ENCODE measurements around the gene SNAP29. TPM values are rescaled to one million over a fixed set of nuclear protein-coding genes. Genes with fewer than 3 reads are reported as not detected.

SNAP29 gene
- total and polyA plus RNA-seq, 2 experiments from 2014 or later: 8.2 to 22.9 TPM

DNA sequence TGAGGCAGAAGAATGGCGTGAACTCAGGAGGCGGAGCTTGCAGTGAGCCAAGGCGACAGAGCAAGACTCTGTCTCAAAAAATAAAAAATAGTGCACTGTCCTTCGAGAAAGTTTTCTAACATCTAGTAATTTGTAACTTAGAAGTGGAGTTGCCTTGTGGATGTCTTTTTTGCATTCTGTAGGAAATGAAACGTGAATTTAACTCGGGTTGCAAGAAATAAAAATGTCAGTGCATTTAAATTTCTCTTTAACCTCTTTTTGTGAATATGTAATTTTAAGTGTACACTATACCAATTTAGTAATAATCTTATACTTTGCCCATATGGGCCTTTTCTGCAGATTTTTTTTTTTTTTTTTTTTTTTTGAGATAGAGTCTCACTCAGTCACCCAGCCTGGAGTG lies 32.2 kb downstream of the SNAP29 start:
- H3K4me1 ChIP-seq (ENCODE audit: insufficient read depth): no peaks in the 10 kb centered on the region
- Mint-ChIP-seq H3K4me3 (no peak overlapping the region), H3K4me1 (no peaks in the 10 kb centered on the region), H3K27ac (no peak overlapping the region), H3K9me3 (no peaks in the 10 kb centered on the region), H3K27me3 (ENCODE audit: insufficient read depth, low read depth, poor library complexity) (peaks cover 10% of the 10 kb centered on the region), H3K36me3 (ENCODE audit: low read depth) (peaks cover 10% of the 10 kb centered on the region; the same call in 2 of the 3 replicates)
- H3F3A ChIP-seq (replicated peaks; ENCODE audit: low read depth): no peaks in the 10 kb centered on the region
- no peaks in the 10 kb centered on the region; the same call in 1 of the 2 replicates for H3K36me3 ChIP-seq (ENCODE audit: insufficient read depth)
- no peak overlapping the region for H3K4me2 ChIP-seq
- no peaks in the 10 kb centered on the region; the same call in 1 of the 2 replicates for H4K20me1 ChIP-seq (replicated peaks; ENCODE audit: insufficient read depth)
- H3K27me3 ChIP-seq (ENCODE audit: insufficient read depth): no peaks in the 10 kb centered on the region
- ATAC-seq (no peak), DNase-seq (ENCODE audit: low spot score) (no peak)
- no peaks in the 10 kb centered on the region for H3K79me2 ChIP-seq (replicated peaks; ENCODE audit: insufficient read depth)
- TF ChIP-seq POLR2AphosphoS5 (IDR thresholded peaks at IDR 0.05; ENCODE audit: low read depth): no peak
- no peak for TF ChIP-seq CREB1 (CRISPR knock-in tag; IDR thresholded peaks at IDR 0.05; ENCODE audit: low read depth)
- TF ChIP-seq EZH2phosphoT487 (IDR thresholded peaks at IDR 0.05; ENCODE audit: unreplicated experiment): no peak
- TF ChIP-seq ZNF114 (CRISPR knock-in tag; IDR thresholded peaks at IDR 0.05): no peak
- TF ChIP-seq JUNB (IDR thresholded peaks at IDR 0.05; ENCODE audit: unreplicated experiment): no peak
- TF ChIP-seq ZNF331 (CRISPR knock-in tag; IDR thresholded peaks at IDR 0.05; ENCODE audit: low read depth): no peak
- TF ChIP-seq CTCF (conservative IDR thresholded peaks at IDR 0.05; ENCODE audit: low read depth in 2 of 2): no peak
- TF ChIP-seq, protein P1, sequence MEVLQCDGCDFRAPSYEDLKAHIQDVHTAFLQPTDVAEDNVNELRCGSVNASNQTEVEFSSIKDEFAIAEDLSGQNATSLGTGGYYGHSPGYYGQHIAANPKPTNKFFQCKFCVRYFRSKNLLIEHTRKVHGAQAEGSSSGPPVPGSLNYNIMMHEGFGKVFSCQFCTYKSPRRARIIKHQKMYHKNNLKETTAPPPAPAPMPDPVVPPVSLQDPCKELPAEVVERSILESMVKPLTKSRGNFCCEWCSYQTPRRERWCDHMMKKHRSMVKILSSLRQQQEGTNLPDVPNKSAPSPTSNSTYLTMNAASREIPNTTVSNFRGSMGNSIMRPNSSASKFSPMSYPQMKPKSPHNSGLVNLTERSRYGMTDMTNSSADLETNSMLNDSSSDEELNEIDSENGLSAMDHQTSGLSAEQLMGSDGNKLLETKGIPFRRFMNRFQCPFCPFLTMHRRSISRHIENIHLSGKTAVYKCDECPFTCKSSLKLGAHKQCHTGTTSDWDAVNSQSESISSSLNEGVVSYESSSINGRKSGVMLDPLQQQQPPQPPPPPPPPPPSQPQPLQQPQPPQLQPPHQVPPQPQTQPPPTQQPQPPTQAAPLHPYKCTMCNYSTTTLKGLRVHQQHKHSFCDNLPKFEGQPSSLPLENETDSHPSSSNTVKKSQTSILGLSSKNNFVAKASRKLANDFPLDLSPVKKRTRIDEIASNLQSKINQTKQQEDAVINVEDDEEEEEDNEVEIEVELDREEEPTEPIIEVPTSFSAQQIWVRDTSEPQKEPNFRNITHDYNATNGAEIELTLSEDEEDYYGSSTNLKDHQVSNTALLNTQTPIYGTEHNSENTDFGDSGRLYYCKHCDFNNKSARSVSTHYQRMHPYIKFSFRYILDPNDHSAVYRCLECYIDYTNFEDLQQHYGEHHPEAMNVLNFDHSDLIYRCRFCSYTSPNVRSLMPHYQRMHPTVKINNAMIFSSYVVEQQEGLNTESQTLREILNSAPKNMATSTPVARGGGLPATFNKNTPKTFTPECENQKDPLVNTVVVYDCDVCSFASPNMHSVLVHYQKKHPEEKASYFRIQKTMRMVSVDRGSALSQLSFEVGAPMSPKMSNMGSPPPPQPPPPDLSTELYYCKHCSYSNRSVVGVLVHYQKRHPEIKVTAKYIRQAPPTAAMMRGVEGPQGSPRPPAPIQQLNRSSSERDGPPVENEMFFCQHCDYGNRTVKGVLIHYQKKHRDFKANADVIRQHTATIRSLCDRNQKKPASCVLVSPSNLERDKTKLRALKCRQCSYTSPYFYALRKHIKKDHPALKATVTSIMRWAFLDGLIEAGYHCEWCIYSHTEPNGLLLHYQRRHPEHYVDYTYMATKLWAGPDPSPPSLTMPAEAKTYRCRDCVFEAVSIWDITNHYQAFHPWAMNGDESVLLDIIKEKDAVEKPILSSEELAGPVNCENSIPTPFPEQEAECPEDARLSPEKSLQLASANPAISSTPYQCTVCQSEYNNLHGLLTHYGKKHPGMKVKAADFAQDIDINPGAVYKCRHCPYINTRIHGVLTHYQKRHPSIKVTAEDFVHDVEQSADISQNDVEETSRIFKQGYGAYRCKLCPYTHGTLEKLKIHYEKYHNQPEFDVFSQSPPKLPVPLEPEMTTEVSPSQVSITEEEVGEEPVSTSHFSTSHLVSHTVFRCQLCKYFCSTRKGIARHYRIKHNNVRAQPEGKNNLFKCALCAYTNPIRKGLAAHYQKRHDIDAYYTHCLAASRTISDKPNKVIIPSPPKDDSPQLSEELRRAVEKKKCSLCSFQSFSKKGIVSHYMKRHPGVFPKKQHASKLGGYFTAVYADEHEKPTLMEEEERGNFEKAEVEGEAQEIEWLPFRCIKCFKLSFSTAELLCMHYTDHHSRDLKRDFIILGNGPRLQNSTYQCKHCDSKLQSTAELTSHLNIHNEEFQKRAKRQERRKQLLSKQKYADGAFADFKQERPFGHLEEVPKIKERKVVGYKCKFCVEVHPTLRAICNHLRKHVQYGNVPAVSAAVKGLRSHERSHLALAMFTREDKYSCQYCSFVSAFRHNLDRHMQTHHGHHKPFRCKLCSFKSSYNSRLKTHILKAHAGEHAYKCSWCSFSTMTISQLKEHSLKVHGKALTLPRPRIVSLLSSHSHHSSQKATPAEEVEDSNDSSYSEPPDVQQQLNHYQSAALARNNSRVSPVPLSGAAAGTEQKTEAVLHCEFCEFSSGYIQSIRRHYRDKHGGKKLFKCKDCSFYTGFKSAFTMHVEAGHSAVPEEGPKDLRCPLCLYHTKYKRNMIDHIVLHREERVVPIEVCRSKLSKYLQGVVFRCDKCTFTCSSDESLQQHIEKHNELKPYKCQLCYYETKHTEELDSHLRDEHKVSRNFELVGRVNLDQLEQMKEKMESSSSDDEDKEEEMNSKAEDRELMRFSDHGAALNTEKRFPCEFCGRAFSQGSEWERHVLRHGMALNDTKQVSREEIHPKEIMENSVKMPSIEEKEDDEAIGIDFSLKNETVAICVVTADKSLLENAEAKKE (CRISPR knock-in tag; IDR thresholded peaks at IDR 0.05): no peak
- no peak for TF ChIP-seq STAT1 (IDR thresholded peaks at IDR 0.05; ENCODE audit: unreplicated experiment)
- no peak for TF ChIP-seq REST (IDR thresholded peaks at IDR 0.05; ENCODE audit: unreplicated experiment)
- TF ChIP-seq NANOG (IDR thresholded peaks at IDR 0.05; ENCODE audit: borderline replicate concordance): no peak
- TF ChIP-seq EZH2 (IDR thresholded peaks at IDR 0.05; ENCODE audit: low read depth, unreplicated experiment): no peak
- TF ChIP-seq ETS1 (IDR thresholded peaks at IDR 0.05): no peak
- no peak overlapping the region for H3K27ac ChIP-seq (ENCODE audit: low read depth)
- H3K4me3 ChIP-seq: no peak overlapping the region
- H3K9me2 ChIP-seq (ENCODE audit: insufficient read depth): no peaks in the 10 kb centered on the region
- no peak overlapping the region for H2AFZ ChIP-seq

Data from GM23338 (cell line).